Measurements from ENCODE around the gene GRM4. TPM values are rescaled to one million over a fixed set of nuclear protein-coding genes. Genes with fewer than 3 reads are reported as not detected.

GRM4 gene
- total and polyA plus RNA-seq, 4 donors, result not detected

DNA sequence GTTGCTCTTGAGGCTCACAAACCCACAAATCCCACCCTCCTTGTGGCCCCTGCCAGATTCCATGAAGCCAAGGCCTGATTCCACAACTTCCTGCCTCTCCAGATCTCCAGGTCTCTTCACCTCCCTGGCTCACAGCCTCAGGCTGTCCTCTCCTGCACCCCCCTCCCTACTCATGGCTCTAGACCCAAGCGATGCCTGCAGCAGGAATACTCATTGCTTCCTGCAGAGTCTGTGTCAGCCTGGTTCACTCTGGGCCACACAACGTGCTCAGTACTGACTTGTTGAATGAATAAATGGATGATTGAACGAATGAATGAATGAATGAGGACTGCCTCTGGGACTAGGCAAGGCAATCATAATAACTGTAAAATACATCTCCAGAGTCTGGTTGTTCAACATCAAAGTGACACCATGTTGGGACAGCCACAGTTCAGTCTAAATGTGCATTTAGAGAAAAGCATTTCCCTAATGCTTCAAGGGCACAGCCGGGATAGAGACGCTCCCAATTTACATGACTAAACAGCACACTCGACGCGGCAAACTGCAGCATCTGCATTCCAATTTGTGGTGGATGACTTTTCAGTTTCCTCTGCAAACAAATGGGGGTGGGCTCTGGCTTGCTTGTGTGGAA lies 139.9 kb downstream of the GRM4 start:
- no peak for DNase-seq (ENCODE audit: low spot score)
- 74% methylated on average over 8 of the region's 8 CpGs for WGBS
- TF ChIP-seq RAD21 (IDR thresholded peaks at IDR 0.05) (no peak), FOXA2 (IDR thresholded peaks at IDR 0.05) (no peak), SP1 (IDR thresholded peaks at IDR 0.05) (no peak), TAF1 (conservative IDR thresholded peaks at IDR 0.05) (no peak), RXRA (IDR thresholded peaks at IDR 0.05) (no peak), JUND (IDR thresholded peaks at IDR 0.05) (no peak), EGR1 (IDR thresholded peaks at IDR 0.05; ENCODE audit: low read depth in 2 of 2) (no peak), GABPA (IDR thresholded peaks at IDR 0.05 in 1 of 2, conservative IDR thresholded peaks at IDR 0.05 in 1 of 2) (no peak), HNF4G (IDR thresholded peaks at IDR 0.05) (no peak), HNF4A (conservative IDR thresholded peaks at IDR 0.05) (no peak), ATF3 (IDR thresholded peaks at IDR 0.05) (no peak), YY1 (IDR thresholded peaks at IDR 0.05) (no peak), FOXA1 (IDR thresholded peaks at IDR 0.05) (no peak)
- TF ChIP-seq, protein P1, sequence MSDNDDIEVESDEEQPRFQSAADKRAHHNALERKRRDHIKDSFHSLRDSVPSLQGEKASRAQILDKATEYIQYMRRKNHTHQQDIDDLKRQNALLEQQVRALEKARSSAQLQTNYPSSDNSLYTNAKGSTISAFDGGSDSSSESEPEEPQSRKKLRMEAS (IDR thresholded peaks at IDR 0.05), result no peak
- TF ChIP-seq, protein P2, sequence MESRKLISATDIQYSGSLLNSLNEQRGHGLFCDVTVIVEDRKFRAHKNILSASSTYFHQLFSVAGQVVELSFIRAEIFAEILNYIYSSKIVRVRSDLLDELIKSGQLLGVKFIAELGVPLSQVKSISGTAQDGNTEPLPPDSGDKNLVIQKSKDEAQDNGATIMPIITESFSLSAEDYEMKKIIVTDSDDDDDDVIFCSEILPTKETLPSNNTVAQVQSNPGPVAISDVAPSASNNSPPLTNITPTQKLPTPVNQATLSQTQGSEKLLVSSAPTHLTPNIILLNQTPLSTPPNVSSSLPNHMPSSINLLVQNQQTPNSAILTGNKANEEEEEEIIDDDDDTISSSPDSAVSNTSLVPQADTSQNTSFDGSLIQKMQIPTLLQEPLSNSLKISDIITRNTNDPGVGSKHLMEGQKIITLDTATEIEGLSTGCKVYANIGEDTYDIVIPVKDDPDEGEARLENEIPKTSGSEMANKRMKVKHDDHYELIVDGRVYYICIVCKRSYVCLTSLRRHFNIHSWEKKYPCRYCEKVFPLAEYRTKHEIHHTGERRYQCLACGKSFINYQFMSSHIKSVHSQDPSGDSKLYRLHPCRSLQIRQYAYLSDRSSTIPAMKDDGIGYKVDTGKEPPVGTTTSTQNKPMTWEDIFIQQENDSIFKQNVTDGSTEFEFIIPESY (IDR thresholded peaks at IDR 0.05), result no peak
- TF ChIP-seq, protein P3, sequence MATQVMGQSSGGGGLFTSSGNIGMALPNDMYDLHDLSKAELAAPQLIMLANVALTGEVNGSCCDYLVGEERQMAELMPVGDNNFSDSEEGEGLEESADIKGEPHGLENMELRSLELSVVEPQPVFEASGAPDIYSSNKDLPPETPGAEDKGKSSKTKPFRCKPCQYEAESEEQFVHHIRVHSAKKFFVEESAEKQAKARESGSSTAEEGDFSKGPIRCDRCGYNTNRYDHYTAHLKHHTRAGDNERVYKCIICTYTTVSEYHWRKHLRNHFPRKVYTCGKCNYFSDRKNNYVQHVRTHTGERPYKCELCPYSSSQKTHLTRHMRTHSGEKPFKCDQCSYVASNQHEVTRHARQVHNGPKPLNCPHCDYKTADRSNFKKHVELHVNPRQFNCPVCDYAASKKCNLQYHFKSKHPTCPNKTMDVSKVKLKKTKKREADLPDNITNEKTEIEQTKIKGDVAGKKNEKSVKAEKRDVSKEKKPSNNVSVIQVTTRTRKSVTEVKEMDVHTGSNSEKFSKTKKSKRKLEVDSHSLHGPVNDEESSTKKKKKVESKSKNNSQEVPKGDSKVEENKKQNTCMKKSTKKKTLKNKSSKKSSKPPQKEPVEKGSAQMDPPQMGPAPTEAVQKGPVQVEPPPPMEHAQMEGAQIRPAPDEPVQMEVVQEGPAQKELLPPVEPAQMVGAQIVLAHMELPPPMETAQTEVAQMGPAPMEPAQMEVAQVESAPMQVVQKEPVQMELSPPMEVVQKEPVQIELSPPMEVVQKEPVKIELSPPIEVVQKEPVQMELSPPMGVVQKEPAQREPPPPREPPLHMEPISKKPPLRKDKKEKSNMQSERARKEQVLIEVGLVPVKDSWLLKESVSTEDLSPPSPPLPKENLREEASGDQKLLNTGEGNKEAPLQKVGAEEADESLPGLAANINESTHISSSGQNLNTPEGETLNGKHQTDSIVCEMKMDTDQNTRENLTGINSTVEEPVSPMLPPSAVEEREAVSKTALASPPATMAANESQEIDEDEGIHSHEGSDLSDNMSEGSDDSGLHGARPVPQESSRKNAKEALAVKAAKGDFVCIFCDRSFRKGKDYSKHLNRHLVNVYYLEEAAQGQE (IDR thresholded peaks at IDR 0.05), result no peak
- TF ChIP-seq, protein P4, sequence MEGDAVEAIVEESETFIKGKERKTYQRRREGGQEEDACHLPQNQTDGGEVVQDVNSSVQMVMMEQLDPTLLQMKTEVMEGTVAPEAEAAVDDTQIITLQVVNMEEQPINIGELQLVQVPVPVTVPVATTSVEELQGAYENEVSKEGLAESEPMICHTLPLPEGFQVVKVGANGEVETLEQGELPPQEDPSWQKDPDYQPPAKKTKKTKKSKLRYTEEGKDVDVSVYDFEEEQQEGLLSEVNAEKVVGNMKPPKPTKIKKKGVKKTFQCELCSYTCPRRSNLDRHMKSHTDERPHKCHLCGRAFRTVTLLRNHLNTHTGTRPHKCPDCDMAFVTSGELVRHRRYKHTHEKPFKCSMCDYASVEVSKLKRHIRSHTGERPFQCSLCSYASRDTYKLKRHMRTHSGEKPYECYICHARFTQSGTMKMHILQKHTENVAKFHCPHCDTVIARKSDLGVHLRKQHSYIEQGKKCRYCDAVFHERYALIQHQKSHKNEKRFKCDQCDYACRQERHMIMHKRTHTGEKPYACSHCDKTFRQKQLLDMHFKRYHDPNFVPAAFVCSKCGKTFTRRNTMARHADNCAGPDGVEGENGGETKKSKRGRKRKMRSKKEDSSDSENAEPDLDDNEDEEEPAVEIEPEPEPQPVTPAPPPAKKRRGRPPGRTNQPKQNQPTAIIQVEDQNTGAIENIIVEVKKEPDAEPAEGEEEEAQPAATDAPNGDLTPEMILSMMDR (IDR thresholded peaks at IDR 0.05; ENCODE audit: low read depth, low read length, missing input control), result no peak
- no peak overlapping the region for H3K27ac ChIP-seq (ENCODE audit: low read depth in 1 of 2, low read length in 2 of 2)
- no peaks in the 10 kb centered on the region for H3K4me1 ChIP-seq (ENCODE audit: control insufficient read depth in 4 of 4, insufficient read depth in 4 of 4, low read length in 3 of 4)
- H3K27me3 ChIP-seq (ENCODE audit: control insufficient read depth in 4 of 4, insufficient read depth in 4 of 4, low read length in 3 of 4), result no peaks in the 10 kb centered on the region
- no peaks in the 10 kb centered on the region for H3K36me3 ChIP-seq (ENCODE audit: control insufficient read depth in 4 of 4, insufficient read depth in 3 of 4, low read depth in 1 of 4, low read length in 3 of 4)
- H3K9me3 ChIP-seq (ENCODE audit: control insufficient read depth in 4 of 4, low read length in 3 of 4), result peaks cover 0 to 4% (median 0%) of the 10 kb centered on the region in 4 donors
- no peak overlapping the region for H3K4me3 ChIP-seq (ENCODE audit: low read depth in 1 of 3, low read length in 3 of 3)
- no peak overlapping the region for H3K9ac ChIP-seq (ENCODE audit: low read depth in 1 of 2, low read length in 2 of 2)
